Activated naive CD8-positive, alpha-beta T cell (primary cell): Measurements from ENCODE around the gene HIVEP3.
"Not testable (repeated sequence)": the region's sequence is repeated elsewhere in the genome, so short reads cannot be mapped to it uniquely, and the experiment has no call there.

ENCODE experiments used
- H3K27ac Mint-ChIP-seq: one replicate; pipeline ENCODE4 v1.8.0; 2021; ENCODE audit warnings: mixed read lengths
- H3K27me3 Mint-ChIP-seq: one replicate; pipeline ENCODE4 v1.8.0; 2021; ENCODE audit warnings: mixed read lengths
- H3K36me3 Mint-ChIP-seq: one replicate; pipeline ENCODE4 v1.8.0; 2021; ENCODE audit warnings: mixed read lengths
- H3K4me1 Mint-ChIP-seq: one replicate; pipeline ENCODE4 v1.8.0; 2021; ENCODE audit warnings: low read depth, mixed read lengths
- H3K4me3 Mint-ChIP-seq: one replicate; pipeline ENCODE4 v1.8.0; 2021; ENCODE audit warnings: mild to moderate bottlenecking, mixed read lengths
- H3K9me3 Mint-ChIP-seq: one replicate; pipeline ENCODE4 v1.8.0; 2021; ENCODE audit warnings: low read depth, mixed read lengths

Gene HIVEP3

GRCh38 chr1:41939194-41939593 is 20.5 kb upstream of the HIVEP3 start:
- peaks cover 14% of the 10 kb centered on the region for H3K36me3 Mint-ChIP-seq
- no peak overlapping the region for H3K4me3 Mint-ChIP-seq

GRCh38 chr1:41936107-41936506 is 17.4 kb upstream of the HIVEP3 start:
- H3K27ac Mint-ChIP-seq, result peak overlapping the region; percentile 9
- H3K27me3 Mint-ChIP-seq, result no peaks in the 10 kb centered on the region
- H3K4me1 Mint-ChIP-seq, result peaks cover 8% of the 10 kb centered on the region
- peaks cover 10% of the 10 kb centered on the region for H3K36me3 Mint-ChIP-seq
- no peak overlapping the region for H3K4me3 Mint-ChIP-seq
- H3K9me3 Mint-ChIP-seq, result peaks cover 3% of the 10 kb centered on the region

More at GRCh38 chr1:41939194-41939593, 20.5 kb upstream of the HIVEP3 start:
- H3K4me1 Mint-ChIP-seq, result peaks cover 8% of the 10 kb centered on the region
- no peak overlapping the region for H3K27ac Mint-ChIP-seq
- H3K9me3 Mint-ChIP-seq, result peaks cover 3% of the 10 kb centered on the region
- H3K27me3 Mint-ChIP-seq, result no peaks in the 10 kb centered on the region

GRCh38 chr1:41935226-41935625 is 16.5 kb upstream of the HIVEP3 start:
- Mint-ChIP-seq H3K9me3 (peaks cover 3% of the 10 kb centered on the region), H3K36me3 (peaks cover 11% of the 10 kb centered on the region), H3K4me3 (no peak overlapping the region), H3K27me3 (no peaks in the 10 kb centered on the region), H3K4me1 (peaks cover 8% of the 10 kb centered on the region), H3K27ac (no peak overlapping the region)

GRCh38 chr1:41933106-41933505 is 14.4 kb upstream of the HIVEP3 start:
- peaks cover 2% of the 10 kb centered on the region for H3K9me3 Mint-ChIP-seq
- H3K27ac Mint-ChIP-seq, result no peak overlapping the region
- no peak overlapping the region for H3K4me3 Mint-ChIP-seq
- no peaks in the 10 kb centered on the region for H3K27me3 Mint-ChIP-seq
- H3K4me1 Mint-ChIP-seq, result peaks cover 8% of the 10 kb centered on the region
- H3K36me3 Mint-ChIP-seq, result peaks cover 8% of the 10 kb centered on the region

- H3K27ac Mint-ChIP-seq, result no peak overlapping the region
- H3K4me3 Mint-ChIP-seq, result no peak overlapping the region
- peaks cover 8% of the 10 kb centered on the region for H3K4me1 Mint-ChIP-seq
- H3K9me3 Mint-ChIP-seq, result no peaks in the 10 kb centered on the region
- peaks cover 6% of the 10 kb centered on the region for H3K36me3 Mint-ChIP-seq
- H3K27me3 Mint-ChIP-seq, result no peaks in the 10 kb centered on the region
Observed at GRCh38 chr1:41931578-41931977, 12.9 kb upstream of the HIVEP3 start.

- Mint-ChIP-seq H3K4me1 (no peaks in the 10 kb centered on the region), H3K27me3 (no peaks in the 10 kb centered on the region), H3K9me3 (no peaks in the 10 kb centered on the region), H3K27ac (no peak overlapping the region), H3K36me3 (peaks cover 6% of the 10 kb centered on the region), H3K4me3 (no peak overlapping the region)
Observed at GRCh38 chr1:41927118-41927517, 8.4 kb upstream of the HIVEP3 start.

- no peak overlapping the region for H3K4me3 Mint-ChIP-seq
- H3K36me3 Mint-ChIP-seq, result peaks cover 2% of the 10 kb centered on the region
- no peak overlapping the region for H3K27ac Mint-ChIP-seq
- H3K9me3 Mint-ChIP-seq, result no peaks in the 10 kb centered on the region
- H3K4me1 Mint-ChIP-seq, result peaks cover 4% of the 10 kb centered on the region
- H3K27me3 Mint-ChIP-seq, result no peaks in the 10 kb centered on the region
Observed at GRCh38 chr1:41925712-41926111, 7.0 kb upstream of the HIVEP3 start.

- no peaks in the 10 kb centered on the region for H3K9me3 Mint-ChIP-seq
Observed at GRCh38 chr1:41924911-41925310, 6.2 kb upstream of the HIVEP3 start.

GRCh38 chr1:41921271-41921670 is 2.5 kb upstream of the HIVEP3 start:
- H3K36me3 Mint-ChIP-seq, H3K9me3 Mint-ChIP-seq, H3K27me3 Mint-ChIP-seq, H3K27ac Mint-ChIP-seq, H3K4me3 Mint-ChIP-seq: not testable (repeated sequence)
- H3K4me1 Mint-ChIP-seq, result peaks cover 45% of the 10 kb centered on the region

More at GRCh38 chr1:41924911-41925310, 6.2 kb upstream of the HIVEP3 start:
- H3K4me1 Mint-ChIP-seq, result peaks cover 12% of the 10 kb centered on the region
- no peak overlapping the region for H3K4me3 Mint-ChIP-seq
- H3K36me3 Mint-ChIP-seq, result peaks cover under 1% of the 10 kb centered on the region
- no peaks in the 10 kb centered on the region for H3K27me3 Mint-ChIP-seq
- no peak overlapping the region for H3K27ac Mint-ChIP-seq

GRCh38 chr1:41920658-41921057 is 1.9 kb upstream of the HIVEP3 start:
- Mint-ChIP-seq H3K9me3 (no peaks in the 10 kb centered on the region), H3K27ac (peak overlapping the region; percentile 94), H3K36me3 (no peaks in the 10 kb centered on the region), H3K4me1 (peaks cover 51% of the 10 kb centered on the region), H3K27me3 (no peaks in the 10 kb centered on the region), H3K4me3 (peak overlapping the region; percentile 91)

GRCh38 chr1:41919764-41920397 is 1.2 kb upstream of the HIVEP3 start:
- Mint-ChIP-seq H3K4me1 (peaks cover 59% of the 10 kb centered on the region), H3K27ac (peak overlapping the region; percentile 94), H3K36me3 (no peaks in the 10 kb centered on the region), H3K27me3 (no peaks in the 10 kb centered on the region), H3K9me3 (no peaks in the 10 kb centered on the region), H3K4me3 (peak overlapping the region; percentile 91)

- H3K4me1 Mint-ChIP-seq, result peaks cover 67% of the 10 kb centered on the region
- peak overlapping the region; percentile 61 for H3K27ac Mint-ChIP-seq
- no peaks in the 10 kb centered on the region for H3K9me3 Mint-ChIP-seq
- H3K4me3 Mint-ChIP-seq, result peak overlapping the region; percentile 91
- H3K36me3 Mint-ChIP-seq, result no peaks in the 10 kb centered on the region
- H3K27me3 Mint-ChIP-seq, result no peaks in the 10 kb centered on the region
Observed at GRCh38 chr1:41919131-41919530, 409 bp upstream of the HIVEP3 start.

- Mint-ChIP-seq H3K9me3 (no peaks in the 10 kb centered on the region), H3K36me3 (no peaks in the 10 kb centered on the region), H3K4me3 (peak overlapping the region; percentile 91), H3K27me3 (no peaks in the 10 kb centered on the region), H3K4me1 (peaks cover 78% of the 10 kb centered on the region), H3K27ac (no peak overlapping the region)
Observed at GRCh38 chr1:41917835-41918449, 780 bp downstream of the HIVEP3 start.

GRCh38 chr1:41917076-41917475 is 1.6 kb downstream of the HIVEP3 start:
- Mint-ChIP-seq H3K27ac (no peak overlapping the region), H3K4me1 (peaks cover 83% of the 10 kb centered on the region), H3K36me3 (no peaks in the 10 kb centered on the region), H3K27me3 (no peaks in the 10 kb centered on the region), H3K4me3 (peak overlapping the region; percentile 80), H3K9me3 (no peaks in the 10 kb centered on the region)

GRCh38 chr1:41915786-41916571 is 2.7 kb downstream of the HIVEP3 start:
- Mint-ChIP-seq H3K27ac (peak overlapping the region; percentile 54), H3K4me3 (peak overlapping the region; percentile 80), H3K36me3 (no peaks in the 10 kb centered on the region), H3K4me1 (peaks cover 82% of the 10 kb centered on the region), H3K27me3 (no peaks in the 10 kb centered on the region), H3K9me3 (peaks cover under 1% of the 10 kb centered on the region)
